ENCODE measurements around the gene MARK3.

The MARK3 gene

DNA sequence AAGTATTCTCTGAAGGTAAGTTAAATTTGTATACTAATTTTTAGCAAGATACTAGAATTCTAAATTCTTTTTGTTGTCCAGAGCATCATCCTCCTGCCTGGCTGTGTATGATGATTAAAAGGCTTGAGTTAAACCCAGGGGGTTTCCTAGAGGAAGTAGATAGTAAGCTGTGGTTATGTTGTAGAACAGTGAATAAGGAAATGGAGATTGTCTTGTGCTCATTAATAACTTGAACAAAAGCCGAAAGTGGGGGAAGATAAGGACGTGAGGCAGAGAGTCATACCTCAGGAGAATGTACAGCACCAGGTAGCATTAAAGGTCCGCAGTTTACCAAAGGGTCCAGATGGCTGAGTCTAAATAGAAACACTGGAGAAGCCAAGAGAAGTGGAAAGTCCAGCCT, 95.4 kb downstream of the MARK3 start:
- no peak overlapping the region for H3K9ac ChIP-seq

DNA sequence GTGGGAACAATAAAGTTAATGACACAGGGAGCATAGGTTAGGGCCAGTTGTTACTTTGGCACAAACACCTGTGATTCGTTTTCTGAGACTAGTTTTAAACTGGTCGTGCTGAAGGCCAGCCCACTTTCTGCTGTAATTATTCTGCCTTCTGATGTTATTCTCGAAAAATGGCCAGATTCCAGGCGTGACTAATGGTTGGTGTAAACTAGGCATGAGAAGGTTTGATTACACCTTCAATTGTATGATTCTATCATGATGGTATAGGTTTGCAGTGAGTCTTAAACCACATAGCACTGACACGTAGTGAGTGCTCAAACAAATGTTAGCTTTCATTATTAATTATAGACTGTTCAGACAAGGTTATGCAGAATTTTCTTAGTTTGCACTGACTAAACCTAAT, 98.4 kb downstream of the MARK3 start:
- Histone ChIP-seq H3K9ac (no peak overlapping the region), H2AFZ (no peak overlapping the region), H3K27me3 (ENCODE audit: control insufficient read depth, insufficient read depth, low read length) (no peaks in the 10 kb centered on the region), H3K4me1 (no peaks in the 10 kb centered on the region), H3K9me3 (ENCODE audit: control insufficient read depth, low read length) (no peaks in the 10 kb centered on the region), H3K36me3 (ENCODE audit: control insufficient read depth, insufficient read depth, low read length) (no peaks in the 10 kb centered on the region), H3K79me2 (no peaks in the 10 kb centered on the region), H3K27ac (no peak overlapping the region), H3K4me3 (ENCODE audit: low read depth, low read length) (no peak overlapping the region), H3K4me2 (ENCODE audit: low read length) (no peak overlapping the region)
- TF ChIP-seq, protein P1, sequence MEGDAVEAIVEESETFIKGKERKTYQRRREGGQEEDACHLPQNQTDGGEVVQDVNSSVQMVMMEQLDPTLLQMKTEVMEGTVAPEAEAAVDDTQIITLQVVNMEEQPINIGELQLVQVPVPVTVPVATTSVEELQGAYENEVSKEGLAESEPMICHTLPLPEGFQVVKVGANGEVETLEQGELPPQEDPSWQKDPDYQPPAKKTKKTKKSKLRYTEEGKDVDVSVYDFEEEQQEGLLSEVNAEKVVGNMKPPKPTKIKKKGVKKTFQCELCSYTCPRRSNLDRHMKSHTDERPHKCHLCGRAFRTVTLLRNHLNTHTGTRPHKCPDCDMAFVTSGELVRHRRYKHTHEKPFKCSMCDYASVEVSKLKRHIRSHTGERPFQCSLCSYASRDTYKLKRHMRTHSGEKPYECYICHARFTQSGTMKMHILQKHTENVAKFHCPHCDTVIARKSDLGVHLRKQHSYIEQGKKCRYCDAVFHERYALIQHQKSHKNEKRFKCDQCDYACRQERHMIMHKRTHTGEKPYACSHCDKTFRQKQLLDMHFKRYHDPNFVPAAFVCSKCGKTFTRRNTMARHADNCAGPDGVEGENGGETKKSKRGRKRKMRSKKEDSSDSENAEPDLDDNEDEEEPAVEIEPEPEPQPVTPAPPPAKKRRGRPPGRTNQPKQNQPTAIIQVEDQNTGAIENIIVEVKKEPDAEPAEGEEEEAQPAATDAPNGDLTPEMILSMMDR (IDR thresholded peaks at IDR 0.05) = no peak

More for the DNA sequence above, 95.4 kb downstream of the MARK3 start:
- no peak overlapping the region for H3K4me3 ChIP-seq (ENCODE audit: low read depth, low read length)
- no peaks in the 10 kb centered on the region for H3K4me1 ChIP-seq
- H3K4me2 ChIP-seq (ENCODE audit: low read length) = no peak overlapping the region
- H3K27ac ChIP-seq = no peak overlapping the region
- peaks cover 2% of the 10 kb centered on the region for H3K79me2 ChIP-seq
- no peaks in the 10 kb centered on the region for H3K9me3 ChIP-seq (ENCODE audit: control insufficient read depth, low read length)
- no peaks in the 10 kb centered on the region for H3K36me3 ChIP-seq (ENCODE audit: control insufficient read depth, insufficient read depth, low read length)
- TF ChIP-seq, protein P1 (IDR thresholded peaks at IDR 0.05) = no peak
- H3K27me3 ChIP-seq (ENCODE audit: control insufficient read depth, insufficient read depth, low read length) = no peaks in the 10 kb centered on the region
- H2AFZ ChIP-seq = no peak overlapping the region

DNA sequence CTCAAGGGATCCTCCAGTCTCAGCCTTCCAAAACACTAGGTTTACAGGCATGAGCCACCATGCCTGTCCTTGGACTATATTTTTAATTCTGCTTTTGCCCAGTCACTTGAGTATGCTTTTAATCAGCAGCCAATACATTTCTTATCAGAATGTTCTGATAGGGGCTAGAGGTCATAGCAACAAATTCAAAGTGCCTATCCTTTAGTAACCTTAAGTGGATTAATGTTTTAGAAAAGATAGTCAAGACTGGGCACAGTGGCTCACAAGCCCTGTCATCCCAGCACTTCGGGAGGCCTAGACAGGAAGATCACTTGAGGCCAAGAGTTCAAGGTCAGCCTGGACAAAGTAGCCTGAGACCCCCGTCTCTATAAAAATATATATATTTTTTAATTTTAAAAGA, 100.3 kb downstream of the MARK3 start:
- Histone ChIP-seq H3K9ac (no peak overlapping the region), H3K4me2 (ENCODE audit: low read length) (no peak overlapping the region), H3K4me3 (ENCODE audit: low read depth, low read length) (no peak overlapping the region), H3K79me2 (no peaks in the 10 kb centered on the region), H3K27me3 (ENCODE audit: control insufficient read depth, insufficient read depth, low read length) (no peaks in the 10 kb centered on the region), H3K36me3 (ENCODE audit: control insufficient read depth, insufficient read depth, low read length) (no peaks in the 10 kb centered on the region), H3K4me1 (no peaks in the 10 kb centered on the region), H3K9me3 (ENCODE audit: control insufficient read depth, low read length) (no peaks in the 10 kb centered on the region), H3K27ac (no peak overlapping the region), H2AFZ (no peak overlapping the region)
- TF ChIP-seq, protein P1 (IDR thresholded peaks at IDR 0.05) = no peak

DNA sequence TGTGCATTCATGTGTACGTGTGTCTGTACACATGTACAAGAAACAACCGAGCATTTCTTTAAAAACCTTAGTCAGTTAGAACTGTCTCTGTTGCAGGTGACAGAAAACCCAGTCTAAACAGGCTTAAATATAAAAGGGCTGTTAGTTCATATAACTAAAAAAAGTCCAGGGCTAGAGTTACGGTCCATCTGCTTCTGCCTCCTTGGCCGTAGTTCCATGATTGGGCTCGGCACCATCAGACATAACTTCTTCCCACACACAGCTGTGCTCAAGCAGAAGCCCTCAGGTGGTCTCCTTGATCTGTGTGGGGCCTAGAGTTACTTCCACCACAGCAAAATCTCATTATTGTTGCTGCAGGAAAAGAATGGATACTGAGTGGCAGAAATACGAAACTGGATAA, 102.9 kb downstream of the MARK3 start:
- no peaks in the 10 kb centered on the region for H3K27me3 ChIP-seq (ENCODE audit: control insufficient read depth, insufficient read depth, low read length)
- H3K79me2 ChIP-seq = no peaks in the 10 kb centered on the region
- H3K4me3 ChIP-seq (ENCODE audit: low read depth, low read length) = no peak overlapping the region
- H2AFZ ChIP-seq = no peak overlapping the region
- no peaks in the 10 kb centered on the region for H3K9me3 ChIP-seq (ENCODE audit: control insufficient read depth, low read length)
- no peak overlapping the region for H3K9ac ChIP-seq
- no peak overlapping the region for H3K4me2 ChIP-seq (ENCODE audit: low read length)
- H3K27ac ChIP-seq = no peak overlapping the region
- H3K36me3 ChIP-seq (ENCODE audit: control insufficient read depth, insufficient read depth, low read length) = no peaks in the 10 kb centered on the region
- TF ChIP-seq, protein P1 (IDR thresholded peaks at IDR 0.05) = no peak
- no peaks in the 10 kb centered on the region for H3K4me1 ChIP-seq

- Histone ChIP-seq H3K9ac (no peak overlapping the region), H3K36me3 (ENCODE audit: control insufficient read depth, insufficient read depth, low read length) (no peaks in the 10 kb centered on the region), H3K4me2 (ENCODE audit: low read length) (no peak overlapping the region), H3K9me3 (ENCODE audit: control insufficient read depth, low read length) (no peaks in the 10 kb centered on the region), H3K4me1 (no peaks in the 10 kb centered on the region), H3K79me2 (no peaks in the 10 kb centered on the region), H2AFZ (no peak overlapping the region), H3K27ac (no peak overlapping the region), H3K4me3 (ENCODE audit: low read depth, low read length) (no peak overlapping the region), H3K27me3 (ENCODE audit: control insufficient read depth, insufficient read depth, low read length) (no peaks in the 10 kb centered on the region)
- TF ChIP-seq, protein P1 (IDR thresholded peaks at IDR 0.05) = no peak
Observed at GRCh38 chr14:103488960-103489359, 103.7 kb downstream of the MARK3 start.

Data from parathyroid adenoma (tissue), 2 donors.